GM12891 (cell line): Measurements from ENCODE around the gene DMD.

Experiments
- DNase-seq: peaks from one replicate; pipeline ENCODE4 v3.0.0; 2011; ENCODE audit warnings: low spot score; ENCODE audit not compliant: insufficient read length
- FAIRE-seq: peaks from 2 replicates; lab custom pipeline; 2011; peaks lifted over from hg19 to GRCh38; lab: Jason Lieb, UNC
- PAX5 ChIP-seq: IDR thresholded peaks from 2 replicates; pipeline ENCODE4 v1.6.1; 2011; ENCODE audit warnings: low read length, moderate library complexity, mild to moderate bottlenecking; ENCODE audit not compliant: insufficient read depth, severe bottlenecking
- POLR2A ChIP-seq: IDR thresholded peaks from 2 replicates; pipeline ENCODE4 v1.6.1; 2011; ENCODE audit warnings: low read depth, low read length, control low read depth
- POLR2AphosphoS5 ChIP-seq: IDR thresholded peaks from 2 replicates; pipeline ENCODE4 v1.6.1; 2011; ENCODE audit warnings: low read depth, low read length, control low read depth
- POU2F2 ChIP-seq: IDR thresholded peaks from 2 replicates; pipeline ENCODE4 v1.6.1; 2011; ENCODE audit warnings: low read depth, mild to moderate bottlenecking, control low read depth, low read length, moderate library complexity
- SPI1 ChIP-seq: IDR thresholded peaks from 2 replicates; pipeline ENCODE4 v1.6.1; 2011; ENCODE audit warnings: low read depth, low read length, control low read depth
- TAF1 ChIP-seq: IDR thresholded peaks from 2 replicates; pipeline ENCODE4 v1.6.1; 2011; ENCODE audit warnings: low read depth, low read length, control low read depth

The DMD gene

GRCh38 chrX:31697294-31697916, 1513.9 kb downstream of the DMD start:
- TF ChIP-seq TAF1 (no peak), SPI1 (no peak), POLR2A (no peak), POLR2AphosphoS5 (no peak), PAX5 (no peak), POU2F2 (no peak)
- DNase-seq, result no peak
- FAIRE-seq, result no peak

GRCh38 chrX:31679861-31680260, 1531.5 kb downstream of the DMD start:
- no peak for FAIRE-seq
- no peak for TF ChIP-seq TAF1
- no peak for TF ChIP-seq POLR2AphosphoS5
- TF ChIP-seq SPI1, result no peak
- no peak for TF ChIP-seq POLR2A
- TF ChIP-seq POU2F2, result no peak
- no peak for TF ChIP-seq PAX5
- no peak for DNase-seq

- TF ChIP-seq PAX5 (no peak), POU2F2 (no peak), POLR2A (no peak), TAF1 (no peak), SPI1 (no peak), POLR2AphosphoS5 (no peak)
- FAIRE-seq (no peak), DNase-seq (no peak)
Observed at GRCh38 chrX:31670245-31670644, 1541.1 kb downstream of the DMD start.

DNA sequence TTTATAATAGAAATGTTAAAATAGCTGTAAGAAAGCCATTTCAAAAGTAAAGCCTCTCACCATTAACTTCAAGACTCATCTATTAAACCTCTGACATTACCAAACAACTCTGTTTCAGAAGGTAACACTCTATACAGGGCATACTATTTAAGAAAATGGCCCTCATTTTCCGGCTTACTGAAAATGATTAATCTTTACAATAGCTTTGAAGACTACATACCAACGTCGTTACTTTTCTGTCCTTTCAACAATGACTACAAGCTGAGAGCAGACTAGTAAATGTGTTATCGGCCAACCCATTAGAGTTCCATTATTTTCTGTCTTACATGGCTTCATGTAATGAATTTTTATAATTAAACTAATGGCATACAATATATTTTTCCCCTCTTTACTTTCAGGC, 1545.9 kb downstream of the DMD start:
- no peak for FAIRE-seq
- no peak for TF ChIP-seq SPI1
- no peak for TF ChIP-seq POU2F2
- TF ChIP-seq TAF1, result no peak
- no peak for TF ChIP-seq POLR2A
- DNase-seq, result no peak

DNA sequence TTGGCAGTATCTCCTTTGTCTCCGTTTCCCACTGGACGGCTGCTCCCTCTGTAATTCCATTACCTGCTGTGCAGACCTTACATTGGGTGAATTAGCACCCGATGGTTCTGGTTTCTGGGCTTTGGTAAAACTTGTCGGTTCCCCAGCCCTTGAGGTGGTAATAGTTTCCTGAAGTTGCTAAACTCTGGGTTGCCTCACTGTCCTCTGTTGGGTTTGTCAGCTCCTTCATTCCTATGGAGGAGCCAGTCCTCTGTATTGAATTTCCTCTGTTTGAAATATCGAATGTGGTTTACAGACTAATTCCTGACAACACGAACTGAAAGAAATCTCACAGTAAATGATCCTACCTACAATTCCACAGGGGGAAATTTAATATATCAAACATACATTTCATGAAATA, 1548.2 kb downstream of the DMD start:
- DNase-seq (no peak), FAIRE-seq (no peak)
- TF ChIP-seq TAF1, result no peak
- no peak for TF ChIP-seq POLR2AphosphoS5
- no peak for TF ChIP-seq POLR2A
- TF ChIP-seq SPI1, result no peak
- TF ChIP-seq PAX5, result no peak
- TF ChIP-seq POU2F2, result no peak

DNA sequence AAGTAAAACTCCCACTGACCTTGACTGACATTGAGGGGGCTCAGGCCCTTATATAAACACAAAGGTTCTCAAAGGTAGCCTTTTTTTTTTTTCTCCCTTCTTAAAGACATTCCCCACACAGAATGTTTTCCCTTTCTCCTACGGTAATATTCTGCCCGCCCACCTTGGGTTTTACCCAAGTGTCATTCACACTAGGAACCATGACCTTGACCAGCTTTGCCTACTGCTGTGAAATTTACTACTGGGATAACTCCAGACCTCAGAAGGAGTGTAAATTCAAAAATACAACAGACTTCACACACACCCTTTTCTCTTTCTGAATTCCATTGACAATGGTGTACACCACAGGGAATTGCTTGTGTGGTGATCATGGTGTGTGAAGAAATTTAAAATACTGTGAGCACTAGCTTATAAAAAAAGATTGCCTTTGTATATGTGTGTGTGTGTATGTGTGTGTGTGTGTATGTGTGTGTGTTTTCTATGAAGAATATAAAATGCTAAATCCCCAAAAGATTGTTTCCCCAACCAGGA, 1550.0 kb downstream of the DMD start:
- TF ChIP-seq SPI1 (no peak), POU2F2 (no peak), POLR2AphosphoS5 (no peak), POLR2A (no peak), TAF1 (no peak), PAX5 (no peak)
- FAIRE-seq (no peak), DNase-seq (no peak)

DNA sequence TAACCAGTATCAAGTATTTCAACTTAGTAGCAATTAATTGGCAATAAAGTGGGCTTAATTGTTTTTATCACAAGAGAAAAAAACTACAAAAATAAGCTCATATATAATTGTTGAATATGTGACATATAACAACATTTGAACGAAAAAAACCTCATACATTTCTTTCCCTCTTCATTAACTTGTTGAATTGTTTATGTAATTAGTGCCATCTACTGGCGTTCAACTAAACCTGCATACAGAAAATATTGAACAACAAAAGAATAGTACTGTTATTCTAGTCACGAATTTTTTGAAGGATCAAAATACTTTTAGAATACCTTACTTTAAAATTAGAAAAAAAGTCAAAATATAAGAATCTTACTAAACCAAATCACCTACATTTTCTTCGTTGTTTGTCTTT, 1553.0 kb downstream of the DMD start:
- TF ChIP-seq POU2F2 (no peak), POLR2A (no peak), POLR2AphosphoS5 (no peak), TAF1 (no peak), PAX5 (no peak), SPI1 (no peak)
- DNase-seq (no peak), FAIRE-seq (no peak)

DNA sequence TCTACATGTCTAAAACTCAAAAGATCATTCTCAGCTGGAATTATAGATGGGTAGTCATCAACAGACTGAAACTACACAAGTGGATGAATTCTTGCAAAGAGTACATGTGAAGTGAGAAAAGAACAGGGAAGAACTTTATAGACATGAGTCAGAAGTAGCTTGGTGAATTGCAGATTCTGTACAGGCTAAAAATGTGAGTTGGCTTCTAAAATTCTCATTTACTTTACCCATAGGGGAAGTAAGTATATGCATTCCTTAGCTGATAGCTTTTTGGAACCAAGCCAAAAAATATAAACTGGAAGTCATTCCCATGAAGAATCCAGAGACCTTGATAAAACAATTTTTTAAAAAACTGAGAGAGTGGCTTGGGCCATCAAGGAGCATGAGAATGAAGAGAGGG, 1555.3 kb downstream of the DMD start:
- TF ChIP-seq POU2F2 (no peak), POLR2A (no peak), PAX5 (no peak), SPI1 (no peak), TAF1 (no peak), POLR2AphosphoS5 (no peak)
- FAIRE-seq (no peak), DNase-seq (no peak)

GRCh38 chrX:31653422-31653821, 1557.9 kb downstream of the DMD start:
- DNase-seq, result no peak
- TF ChIP-seq SPI1 (0 out of 2 replicates have a peak, but pooled peaks have one; percentile 5), POLR2AphosphoS5 (no peak)
- FAIRE-seq, result no peak

GRCh38 chrX:31652650-31653049, 1558.7 kb downstream of the DMD start:
- TF ChIP-seq POLR2AphosphoS5 (no peak), SPI1 (0 out of 2 replicates have a peak, but pooled peaks have one; percentile 17)
- DNase-seq (no peak), FAIRE-seq (no peak)

- FAIRE-seq (no peak), DNase-seq (no peak)
- TF ChIP-seq TAF1, result no peak
- no peak for TF ChIP-seq POLR2A
- no peak for TF ChIP-seq PAX5
- no peak for TF ChIP-seq POLR2AphosphoS5
- no peak for TF ChIP-seq SPI1
- TF ChIP-seq POU2F2, result no peak
Observed at GRCh38 chrX:31649201-31649600, 1562.1 kb downstream of the DMD start.
